ENCODE data around the gene PPM1M. TPM values are rescaled to one million over a fixed set of nuclear protein-coding genes. Genes with fewer than 3 reads are reported as not detected.
A peak's percentile ranks its signal among the peaks of the same experiment; 100 is the strongest.

PPM1M gene
- total RNA-seq, 2 donors from 2014 or later = 22.4 to 33.2 TPM

- Histone ChIP-seq H3K27ac (peak within 1 kb of the TSS; percentile 81 to 82), H3K27me3 (replicated peaks; ENCODE audit: insufficient read depth) (no peaks in the 10 kb centered on the region), H3K36me3 (peaks cover 0 to 5% of the 10 kb centered on the region in 2 donors), H3K9me3 (no peaks in the 10 kb centered on the region), H3K4me1 (replicated peaks) (peaks cover 7% of the 10 kb centered on the region), H3K4me3 (peak within 1 kb of the TSS; percentile 57 to 94)
- DNase-seq (ENCODE audit: low spot score) = peak; percentile 86
- intact Hi-C loops (cut with DNase I) = loop anchor here (5.0 kb wide), 1 partner anchor 46 kb away; the partner anchor contains the start of gene POC1A
- WGBS = under 1% methylated on average over 52 of the region's 71 CpGs
- TF ChIP-seq CTCF (IDR thresholded peaks at IDR 0.05) (peak in 2 of 4 experiments; percentile 30 to 45), POLR2A (IDR thresholded peaks at IDR 0.05) (peak; percentile 98), POLR2AphosphoS5 (IDR thresholded peaks at IDR 0.05) (peak; percentile 99)
Measured at GRCh38 chr3:52197842-52198625, 47.5 kb upstream of the PPM1M start, which contains the start of gene ALAS1. Gene ALAS1, plus strand, starts transcription at chr3:52198160. Its CDS starts 1,082 bp downstream, at chr3:52199242.

- intact Hi-C loops (cut with DNase I) = loop anchor here (5.0 kb wide), 1 partner anchor 47 kb away; the partner anchor contains the start of gene POC1A
- 43% methylated on average over 14 of the region's 14 CpGs for WGBS
Measured at GRCh38 chr3:52198643-52199608, 46.6 kb upstream of the PPM1M start.

GRCh38 chr3:52200981-52201679 lies 44.4 kb upstream of the PPM1M start:
- TF ChIP-seq POLR2AphosphoS5 (IDR thresholded peaks at IDR 0.05) (no peak), POLR2A (IDR thresholded peaks at IDR 0.05) (no peak), CTCF (IDR thresholded peaks at IDR 0.05) (no peak)
- intact Hi-C loops (cut with DNase I) = no loop called here
- Histone ChIP-seq H3K27ac (peak overlapping the region in 1 of 2 donors; percentile 0), H3K36me3 (peaks cover 0 to 26% of the 10 kb centered on the region in 2 donors), H3K4me3 (no peak overlapping the region), H3K27me3 (replicated peaks; ENCODE audit: insufficient read depth) (no peaks in the 10 kb centered on the region), H3K4me1 (replicated peaks) (peaks cover 7% of the 10 kb centered on the region), H3K9me3 (no peaks in the 10 kb centered on the region)
- WGBS = 87% methylated on average over 5 of the region's 5 CpGs
- DNase-seq (ENCODE audit: low spot score) = no peak

More at GRCh38 chr3:52198643-52199608, 46.6 kb upstream of the PPM1M start:
- DNase-seq (ENCODE audit: low spot score) = no peak
- peak overlapping the region; percentile 81 to 82 for H3K27ac ChIP-seq
- no peaks in the 10 kb centered on the region for H3K9me3 ChIP-seq
- H3K36me3 ChIP-seq = peaks cover 0 to 13% of the 10 kb centered on the region in 2 donors
- H3K4me1 ChIP-seq (replicated peaks) = peaks cover 7% of the 10 kb centered on the region
- no peaks in the 10 kb centered on the region for H3K27me3 ChIP-seq (replicated peaks; ENCODE audit: insufficient read depth)
- no peak for TF ChIP-seq POLR2AphosphoS5 (IDR thresholded peaks at IDR 0.05)
- TF ChIP-seq POLR2A (IDR thresholded peaks at IDR 0.05) = no peak
- no peak for TF ChIP-seq CTCF (IDR thresholded peaks at IDR 0.05)
- peak overlapping the region; percentile 57 to 94 for H3K4me3 ChIP-seq

GRCh38 chr3:52202384-52203077 lies 43.0 kb upstream of the PPM1M start:
- no peak overlapping the region for H3K4me3 ChIP-seq
- DNase-seq (ENCODE audit: low spot score) = no peak
- intact Hi-C loops (cut with DNase I) = no loop called here
- H3K27me3 ChIP-seq (replicated peaks; ENCODE audit: insufficient read depth) = no peaks in the 10 kb centered on the region
- no peaks in the 10 kb centered on the region for H3K9me3 ChIP-seq
- peak overlapping the region in 1 of 2 donors; percentile 0 for H3K27ac ChIP-seq
- H3K4me1 ChIP-seq (replicated peaks) = peaks cover 1% of the 10 kb centered on the region
- peaks cover 0 to 26% of the 10 kb centered on the region in 2 donors for H3K36me3 ChIP-seq
- no peak for TF ChIP-seq CTCF (IDR thresholded peaks at IDR 0.05)
- TF ChIP-seq POLR2AphosphoS5 (IDR thresholded peaks at IDR 0.05) = no peak
- TF ChIP-seq POLR2A (IDR thresholded peaks at IDR 0.05) = no peak
- WGBS = 82% methylated on average over 4 of the region's 4 CpGs

Measured in prostate gland (tissue), 2 donors.